ENCODE data around the gene RABL3.

- TF ChIP-seq GATA3 (IDR thresholded peaks at IDR 0.05; ENCODE audit: low read depth, low read length) (no peak), GATA2 (IDR thresholded peaks at IDR 0.05; ENCODE audit: low read depth, low read length) (no peak)
Measured at GRCh38 chr3:120742849-120743365, 591 bp upstream of the RABL3 start.

All from SH-SY5Y (cell line).